Small intestine (tissue), 7 donors: ENCODE measurements around the gene SUN1. TPM values are rescaled to one million over a fixed set of nuclear protein-coding genes. Genes with fewer than 3 reads are reported as not detected.
"Not testable (repeated sequence)": the region's sequence is repeated elsewhere in the genome, so short reads cannot be mapped to it uniquely, and the experiment has no call there.

Experiments
- DNase-seq, 2 donors: peaks; one replicate each; pipeline versions ENCODE4 v3.0.0 to v3.0.0-alpha.2; 2013
- FAIRE-seq: peaks from 2 replicates; lab custom pipeline; 2012; peaks lifted over from hg19 to GRCh38; lab: Jason Lieb, UNC
- H3K27ac ChIP-seq, 3 donors: one replicate each; pipeline ENCODE4 v1.5.1; 2013; ENCODE audit warnings: low read length in 2 of 3, mild to moderate bottlenecking in 2 of 3, control low read depth in 1 of 3, inconsistent platforms in 1 of 3, low read depth in 1 of 3, moderate library complexity in 1 of 3
- H3K27me3 ChIP-seq, 3 donors: one replicate each; pipeline ENCODE4 v1.6.1; 2013; ENCODE audit warnings: low read length in 3 of 3, inconsistent platforms in 1 of 3; ENCODE audit not compliant: control insufficient read depth in 3 of 3, insufficient read depth in 3 of 3
- H3K36me3 ChIP-seq, 3 donors: one replicate each; pipeline ENCODE4 v1.6.1; 2013; ENCODE audit warnings: low read length in 3 of 3, inconsistent platforms in 1 of 3, low read depth in 1 of 3, mild to moderate bottlenecking in 1 of 3, moderate library complexity in 1 of 3; ENCODE audit not compliant: control insufficient read depth in 3 of 3, insufficient read depth in 2 of 3
- H3K4me1 ChIP-seq, 3 donors: one replicate each; pipeline ENCODE4 v1.6.1; 2013; ENCODE audit warnings: low read length in 2 of 3, inconsistent platforms in 1 of 3, low read depth in 1 of 3, mild to moderate bottlenecking in 1 of 3, moderate library complexity in 1 of 3; ENCODE audit not compliant: control insufficient read depth in 3 of 3, insufficient read depth in 2 of 3
- H3K4me3 ChIP-seq, 3 donors: one replicate each; pipeline ENCODE4 v1.5.1; 2013; ENCODE audit warnings: low read length in 3 of 3, control low read depth in 1 of 3, inconsistent platforms in 1 of 3, low read depth in 1 of 3, mild to moderate bottlenecking in 1 of 3, moderate library complexity in 1 of 3
- H3K9me3 ChIP-seq, 2 donors: one replicate each; pipeline ENCODE4 v1.6.1; 2013; ENCODE audit warnings: low read depth in 1 of 2, low read length in 1 of 2; ENCODE audit not compliant: control insufficient read depth in 2 of 2, insufficient read depth in 1 of 2
- WGBS, 3 donors: extraction: QIAGEN DNeasy Blood & Tissue Kit; methylation state at CpG; one replicate each; pipeline ENCODE4 v1.1.7; 2013; 5-methylcytosine and 5-hydroxymethylcytosine counted together
- polyA plus RNA-seq, 4 donors: library from polyadenylated mRNA; stranded (reverse) in 3 of 4; unstranded in 1 of 4; fragments of 200-250 nt in 3 of 4; fragments of 120-200 nt in 1 of 4; gene quantifications; one replicate each; pipeline versions ENCODE4 v1.2.1 to v1.2.3, GENCODE V29; 2013
- donor health status: healthy with polysubstance abuse.
- donor health status: control.
- donor health status: control.
- donor health status: Bipolar disorder and iron deficiency.
- donor health status: healthy.

Gene SUN1
- polyA plus RNA-seq, 4 donors: 41.6 to 105 (median 61.2) TPM

GRCh38 chr7:921581-922333, 89.5 kb downstream of the SUN1 start:
- H3K27me3 ChIP-seq: no peaks in the 10 kb centered on the region
- H3K36me3 ChIP-seq: peaks cover 0 to 77% (median 2%) of the 10 kb centered on the region in 3 donors
- no peak overlapping the region for H3K4me3 ChIP-seq
- H3K9me3 ChIP-seq: no peaks in the 10 kb centered on the region
- H3K27ac ChIP-seq: peak overlapping the region; percentile 20 to 55 (median 34)
- no peak for FAIRE-seq
- DNase-seq: peak in 1 of 2 donors; percentile 34
- WGBS, 3 donors: 40 to 59% (median 42%) methylated on average over 36 of the region's 36 CpGs
- peaks cover 11 to 62% (median 21%) of the 10 kb centered on the region in 3 donors for H3K4me1 ChIP-seq

- peaks cover 11 to 69% (median 21%) of the 10 kb centered on the region in 3 donors for H3K4me1 ChIP-seq
- H3K36me3 ChIP-seq: peaks cover 0 to 81% (median 2%) of the 10 kb centered on the region in 3 donors
- FAIRE-seq (no peak), DNase-seq (peak in 1 of 2 donors; percentile 45)
- H3K4me3 ChIP-seq: peak overlapping the region in 1 of 3 donors; percentile 30
- no peaks in the 10 kb centered on the region for H3K27me3 ChIP-seq
- peak overlapping the region; percentile 77 to 86 (median 83) for H3K27ac ChIP-seq
- H3K9me3 ChIP-seq: no peaks in the 10 kb centered on the region
- 36 to 45% (median 38%) methylated on average over 29 of the region's 29 CpGs for WGBS, 3 donors
Observed at GRCh38 chr7:922334-923107, 90.2 kb downstream of the SUN1 start.

- FAIRE-seq (no peak), DNase-seq (peak; percentile 88)
- peaks cover 11 to 72% (median 21%) of the 10 kb centered on the region in 3 donors for H3K4me1 ChIP-seq
- 36 to 45% (median 43%) methylated on average over 25 to 40 of the region's 40 CpGs for WGBS, 3 donors
- H3K27me3 ChIP-seq: no peaks in the 10 kb centered on the region
- peak overlapping the region; percentile 77 to 86 (median 83) for H3K27ac ChIP-seq
- peak overlapping the region in 1 of 3 donors; percentile 45 for H3K4me3 ChIP-seq
- no peaks in the 10 kb centered on the region for H3K9me3 ChIP-seq
- H3K36me3 ChIP-seq: peaks cover 0 to 81% (median 2%) of the 10 kb centered on the region in 3 donors
Observed at GRCh38 chr7:923108-924041, 91.1 kb downstream of the SUN1 start.

GRCh38 chr7:924042-924441, 91.8 kb downstream of the SUN1 start:
- not testable (repeated sequence) for FAIRE-seq, DNase-seq, H3K27me3 ChIP-seq, H3K27ac ChIP-seq, H3K9me3 ChIP-seq, H3K4me3 ChIP-seq
- peaks cover 0 to 81% (median 0%) of the 10 kb centered on the region in 3 donors for H3K36me3 ChIP-seq
- peaks cover 11 to 72% (median 21%) of the 10 kb centered on the region in 3 donors for H3K4me1 ChIP-seq
- 52 to 65% (median 56%) methylated on average over 12 to 23 of the region's 25 CpGs for WGBS, 3 donors

Other genes starting within 250 kb of the SUN1 start
- 10 to 100 TPM in 3 of 4 donors, 1 to 10 TPM in 1; 6.8 to 29.2 (median 15.5) TPM for gene DNAAF5, start 105.8 kb upstream of the SUN1 start, polyA plus RNA-seq
- 10 to 100 TPM in 2 of 4 donors, 1 to 10 TPM in 2; 9.5 to 32.3 (median 18.6) TPM for gene PRKAR1B, start 105.2 kb upstream of the SUN1 start, polyA plus RNA-seq
- gene GET4, start 44.1 kb downstream of the SUN1 start, polyA plus RNA-seq: 10 to 100 TPM; 38.9 to 87.2 (median 74.5) TPM
- gene ADAP1, start 122.2 kb downstream of the SUN1 start, polyA plus RNA-seq: 100 to 1,000 TPM in 2 of 4 donors, 10 to 100 TPM in 2; 69.2 to 113 (median 86.7) TPM
- 10 to 100 TPM in 2 of 4 donors, 1 to 10 TPM in 2; 8.9 to 41.6 (median 9.8) TPM for gene COX19, start 143.1 kb downstream of the SUN1 start, polyA plus RNA-seq
- 1,000 to 10,000 TPM in 1 of 4 donors, 1 to 10 TPM in 1, under 1 TPM in 2; 0.81 to 1,098 (median 1.1) TPM for gene CYP2W1, start 150.7 kb downstream of the SUN1 start, polyA plus RNA-seq
- gene GPR146, start 212.1 kb downstream of the SUN1 start, polyA plus RNA-seq: 10 to 100 TPM in 1 of 4 donors, 1 to 10 TPM in 3; 1.1 to 13.4 (median 2.7) TPM